Loucy (cell line): Measurements from ENCODE around the gene TBC1D1.

ENCODE experiments used
- CTCF ChIP-seq: fragments of 200-600 bp; sonication (generic); conservative IDR thresholded peaks from 2 replicates; pipeline ENCODE4 v1.5.1; 2014; ENCODE audit warnings: mild to moderate bottlenecking, antibody characterized with exemption, low read length
- EZH2phosphoT487 ChIP-seq: fragments of 200-600 bp; IDR thresholded peaks from 2 replicates; pipeline ENCODE4 v1.6.1; 2018; ENCODE audit warnings: antibody characterized with exemption, mild to moderate bottlenecking, moderate library complexity, borderline replicate concordance

GRCh38 chr4:38046727-38047489 is 156.0 kb downstream of the TBC1D1 start:
- TF ChIP-seq CTCF (no peak), EZH2phosphoT487 (no peak)
